IPS-18c (cell line): Measurements from ENCODE around the gene POLA1.

Source experiments
- H3K4me3 ChIP-seq: 2 replicates; pipeline ENCODE4 v1.7.0; 2013; ENCODE audit warnings: low read depth, mild to moderate bottlenecking, low read length, moderate library complexity; ENCODE audit not compliant: insufficient read depth
- H3K9me3 ChIP-seq: one replicate; pipeline ENCODE4 v1.6.1; 2013; ENCODE audit warnings: mild to moderate bottlenecking, low read length, moderate library complexity; ENCODE audit not compliant: control insufficient read depth, insufficient read depth

The POLA1 gene

DNA sequence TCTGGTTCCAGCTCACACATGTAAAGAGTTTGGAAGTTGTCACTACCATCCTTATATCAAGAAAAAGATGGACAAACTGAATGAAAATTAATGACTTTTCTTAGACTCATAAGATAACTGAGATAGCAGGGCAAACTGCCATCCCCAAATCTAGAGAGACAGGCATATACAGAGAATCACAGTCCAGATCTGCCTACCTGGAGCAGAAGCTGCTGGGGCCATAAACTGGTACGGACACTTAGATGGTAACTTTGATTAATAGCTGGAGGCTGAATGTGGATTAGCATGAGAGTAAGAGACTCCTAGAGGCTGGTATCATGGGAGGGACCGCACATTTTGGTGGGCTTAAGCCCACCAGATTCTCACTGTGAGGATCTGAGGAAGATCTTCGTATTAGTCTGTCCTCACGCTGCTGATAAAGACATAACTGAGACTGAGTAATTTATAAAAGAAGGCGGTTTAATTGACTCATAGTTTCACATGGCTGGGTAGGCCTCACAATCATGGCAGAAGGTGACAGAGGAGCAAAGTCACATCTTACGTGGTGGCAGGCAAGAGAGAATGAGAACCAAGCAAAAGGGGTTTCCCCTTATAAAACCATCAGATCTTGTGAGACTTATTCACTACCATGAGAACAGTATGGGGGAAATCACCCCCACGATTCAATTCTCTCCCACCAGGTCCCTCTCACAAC is 10.8 kb upstream of the POLA1 start:
- H3K4me3 ChIP-seq: no peak overlapping the region
- no peaks in the 10 kb centered on the region for H3K9me3 ChIP-seq

DNA sequence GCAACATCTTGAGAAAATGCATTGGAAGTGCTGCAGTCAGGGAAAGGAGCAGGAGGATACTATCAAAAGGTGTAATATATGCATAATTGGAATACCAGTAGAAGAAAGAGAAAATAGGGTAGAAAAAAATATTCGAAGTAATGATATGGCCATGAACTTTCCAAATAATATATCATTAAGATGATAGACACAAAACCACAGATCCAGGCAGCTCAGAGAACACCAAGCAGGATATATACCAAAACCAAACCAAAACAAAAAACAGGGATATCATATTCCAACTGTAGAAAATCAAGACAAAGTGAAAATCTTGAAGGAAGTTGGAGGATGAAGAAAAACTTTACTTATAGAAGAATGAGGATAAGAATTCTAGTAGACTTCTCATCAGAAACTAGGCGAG is 9.7 kb upstream of the POLA1 start:
- Histone ChIP-seq H3K9me3 (no peaks in the 10 kb centered on the region), H3K4me3 (no peak overlapping the region)

DNA sequence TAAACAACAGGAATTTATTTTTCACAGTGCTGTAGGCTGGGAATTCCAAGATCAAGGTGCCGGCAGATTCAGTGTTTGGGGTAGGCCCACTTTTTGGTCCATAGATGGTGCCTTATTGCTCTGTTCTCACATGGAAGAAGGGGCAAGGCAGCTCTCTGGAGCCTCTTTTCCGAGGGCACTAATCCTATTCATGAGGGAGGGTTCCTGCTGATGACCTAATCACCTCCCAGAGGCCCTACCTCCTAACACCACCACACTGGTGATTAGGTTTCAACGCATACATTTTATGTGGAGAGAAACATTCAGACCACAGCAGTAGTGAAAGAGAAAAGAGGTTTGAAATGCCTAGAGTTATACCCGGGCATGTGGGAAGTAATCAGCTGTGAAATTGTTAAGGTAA is 1.4 kb upstream of the POLA1 start:
- no peak overlapping the region for H3K4me3 ChIP-seq

DNA sequence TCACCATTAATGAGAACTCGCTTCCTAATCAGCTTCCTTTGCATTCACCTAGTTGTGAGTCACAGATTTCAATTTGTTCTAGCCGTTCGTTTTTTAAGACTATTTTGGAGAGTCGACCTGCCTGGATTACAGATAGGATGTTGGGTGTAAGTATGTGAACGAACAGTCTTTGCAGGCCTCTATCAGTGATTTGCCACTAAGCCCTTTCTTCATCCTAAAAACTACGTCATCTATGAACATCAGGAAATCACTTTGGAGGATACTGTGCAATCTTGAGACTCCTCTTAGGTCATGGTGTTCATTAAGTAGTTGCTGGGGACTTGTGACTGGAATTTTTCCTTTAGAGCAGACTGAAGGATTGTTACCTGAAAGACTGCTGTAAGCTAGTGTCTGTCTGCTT is 1.1 kb downstream of the POLA1 start:
- peak overlapping the region; percentile 86 for H3K4me3 ChIP-seq
- no peaks in the 10 kb centered on the region for H3K9me3 ChIP-seq

More for the DNA sequence above, 1.4 kb upstream of the POLA1 start:
- no peaks in the 10 kb centered on the region for H3K9me3 ChIP-seq

DNA sequence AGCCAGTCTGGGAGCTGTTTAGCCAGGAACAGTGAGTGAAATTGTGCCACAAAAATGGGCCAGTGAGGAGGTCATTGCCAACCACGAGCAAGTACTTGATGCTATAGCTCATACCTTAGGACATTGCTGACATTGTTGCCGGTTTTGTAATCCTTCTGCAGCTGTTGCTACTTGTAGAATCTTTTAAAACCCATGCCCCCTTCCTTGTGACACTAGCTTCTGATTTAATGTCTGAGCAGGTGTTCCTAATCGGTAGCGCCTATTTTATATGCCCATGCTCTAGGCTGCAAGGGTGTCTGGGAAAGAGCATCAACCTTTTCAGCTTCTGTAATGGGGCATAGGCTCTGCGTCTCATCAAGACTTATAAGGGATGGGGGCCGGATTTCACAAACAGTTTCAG is 2.6 kb downstream of the POLA1 start:
- H3K4me3 ChIP-seq: no peak overlapping the region

DNA sequence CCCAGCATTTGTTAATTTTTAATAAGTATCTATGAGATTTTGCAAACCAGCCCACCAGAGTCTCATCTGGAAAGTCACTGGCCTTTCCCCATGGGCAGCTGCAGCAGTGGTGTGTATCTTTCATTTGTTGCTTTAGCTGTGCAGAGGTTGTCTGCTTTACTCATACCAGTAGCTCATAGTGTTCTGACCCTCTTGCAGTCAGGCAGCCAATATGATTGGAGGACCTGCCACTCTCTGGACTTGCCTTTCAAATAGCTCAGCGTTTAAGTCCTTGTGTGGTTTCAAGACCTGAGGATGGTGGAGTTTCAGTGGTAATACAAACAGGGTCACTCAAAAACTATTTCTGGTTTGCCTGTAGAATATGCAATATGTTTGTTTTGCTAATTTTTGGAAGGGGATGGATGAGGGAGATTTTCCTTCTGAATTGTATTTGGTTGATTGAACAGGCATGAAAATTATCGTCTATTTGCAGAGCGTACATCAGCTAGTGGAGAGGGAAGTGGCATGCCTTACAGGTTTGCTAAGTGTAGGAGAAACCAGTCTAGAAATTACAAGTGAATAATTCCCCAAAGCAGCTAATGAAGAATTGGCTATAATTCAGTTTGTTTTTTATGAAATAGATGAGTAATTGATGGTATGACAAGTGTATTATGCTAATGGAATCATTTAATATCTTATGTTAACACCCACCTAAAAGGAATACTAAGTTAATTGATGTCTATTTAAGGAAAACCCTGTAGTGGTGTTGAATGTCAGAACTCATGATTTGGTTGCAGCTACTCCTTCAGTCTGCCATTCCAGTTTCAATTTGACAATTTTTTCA is 8.9 kb downstream of the POLA1 start:
- H3K9me3 ChIP-seq: no peaks in the 10 kb centered on the region
- H3K4me3 ChIP-seq: no peak overlapping the region

More for the DNA sequence above, 2.6 kb downstream of the POLA1 start:
- H3K9me3 ChIP-seq: no peaks in the 10 kb centered on the region

DNA sequence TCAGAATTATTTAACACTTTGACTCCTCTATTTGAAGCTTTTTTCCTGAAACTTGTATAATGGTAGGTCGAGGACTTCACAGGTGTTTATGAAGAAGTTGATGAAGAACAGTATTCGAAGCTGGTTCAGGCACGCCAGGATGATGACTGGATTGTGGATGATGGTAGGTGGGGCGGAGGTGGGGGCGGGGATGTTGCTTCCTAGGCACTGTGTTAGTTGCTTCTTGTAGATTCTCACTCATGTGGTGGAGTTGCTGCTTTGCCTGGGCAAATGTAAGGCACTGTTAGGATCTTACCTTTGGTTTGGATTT is 9.4 kb downstream of the POLA1 start:
- no peaks in the 10 kb centered on the region for H3K9me3 ChIP-seq
- H3K4me3 ChIP-seq: no peak overlapping the region

DNA sequence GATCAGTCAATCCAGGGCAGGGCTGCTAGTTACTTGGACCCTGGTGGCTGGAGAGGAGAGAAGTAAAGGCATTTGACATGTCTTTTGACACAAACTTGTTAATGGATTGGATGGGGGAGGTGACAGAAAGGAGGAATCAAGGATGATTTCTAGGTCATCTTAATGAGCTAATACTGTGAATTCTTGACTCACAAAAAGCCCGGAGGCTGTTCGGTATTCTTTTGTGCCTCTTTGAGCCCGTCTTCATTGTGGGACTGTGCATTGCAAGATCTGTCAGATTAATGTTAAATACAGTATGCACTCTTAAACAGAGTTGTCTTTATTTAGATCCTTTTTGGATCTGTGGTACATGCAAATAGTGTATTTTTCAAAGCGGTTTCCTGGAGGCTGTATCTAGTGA is 25.1 kb downstream of the POLA1 start:
- no peaks in the 10 kb centered on the region for H3K9me3 ChIP-seq
- no peak overlapping the region for H3K4me3 ChIP-seq

DNA sequence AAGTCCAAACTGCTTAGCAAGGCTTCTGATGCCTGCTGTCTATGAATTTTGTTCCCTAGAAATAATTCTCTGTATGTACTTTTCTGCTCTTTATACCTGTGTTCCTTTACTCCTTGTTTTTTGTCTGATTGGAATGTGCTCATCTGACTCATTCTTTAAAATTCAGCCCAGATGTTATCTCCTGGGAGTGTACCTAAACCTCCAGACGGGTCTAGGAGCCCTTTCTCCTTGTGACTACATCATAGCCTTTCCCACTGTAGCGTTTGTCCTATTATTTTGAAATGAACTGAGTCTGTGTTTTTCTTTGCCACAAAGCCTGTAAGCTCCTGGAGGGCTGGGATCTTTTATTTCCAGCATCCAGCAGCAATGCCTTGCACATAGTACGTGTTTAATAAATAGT is 26.3 kb downstream of the POLA1 start:
- H3K4me3 ChIP-seq: no peak overlapping the region

DNA sequence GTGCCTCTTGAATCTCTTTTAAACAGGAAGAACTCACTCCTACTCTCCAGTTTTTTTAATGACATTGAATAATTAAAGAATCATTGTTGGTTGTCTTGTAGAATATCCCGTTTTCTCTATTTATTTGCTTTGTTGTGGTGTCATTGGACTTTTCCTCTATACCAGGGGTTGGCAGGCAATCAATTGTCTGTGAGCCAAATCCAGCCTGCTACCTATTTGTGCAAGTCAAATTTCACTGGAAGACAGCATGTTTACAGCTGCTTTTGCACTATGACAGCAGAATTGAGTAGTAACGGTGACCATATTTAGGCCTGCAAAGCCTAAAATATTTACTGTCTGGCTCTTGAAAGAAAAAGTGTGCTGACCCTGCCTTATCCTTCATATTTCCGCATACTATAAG is 34.8 kb downstream of the POLA1 start:
- no peaks in the 10 kb centered on the region for H3K9me3 ChIP-seq

More for the DNA sequence above, 26.3 kb downstream of the POLA1 start:
- H3K9me3 ChIP-seq: no peaks in the 10 kb centered on the region

DNA sequence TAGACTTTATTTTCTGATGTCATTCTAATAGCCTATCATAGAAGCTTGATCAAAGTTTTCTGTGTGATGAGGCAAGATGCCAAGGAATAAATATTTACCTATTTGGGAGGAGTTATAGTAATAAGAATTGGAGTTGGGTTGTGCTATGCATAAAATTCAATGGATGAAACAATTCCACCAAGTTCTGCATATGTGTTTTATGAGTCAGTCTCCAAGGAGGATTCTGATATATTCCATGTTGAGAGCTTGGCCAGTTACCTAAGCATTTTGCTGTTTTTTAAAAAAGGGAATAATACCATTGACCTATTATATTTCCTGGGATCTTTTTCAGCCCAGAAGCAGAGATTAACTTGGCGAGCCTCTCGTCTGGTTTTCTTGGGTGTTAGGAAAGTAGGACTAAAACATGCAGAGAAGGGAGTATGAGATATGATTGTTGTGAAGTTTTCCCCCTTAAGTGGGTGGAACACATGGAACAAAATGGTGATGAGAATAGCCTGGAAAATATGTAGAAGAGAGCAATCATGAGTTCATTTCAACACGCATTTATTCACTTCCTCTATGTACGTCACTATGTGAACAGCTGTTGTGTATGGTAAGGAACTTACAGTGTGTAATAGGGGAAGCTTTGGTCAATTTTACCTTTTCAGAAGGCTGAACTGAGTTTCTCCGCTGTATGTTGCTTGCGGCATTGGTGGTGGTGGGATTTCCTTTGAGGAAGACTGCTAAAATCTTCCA is 39.2 kb downstream of the POLA1 start:
- H3K4me3 ChIP-seq: no peak overlapping the region
- H3K9me3 ChIP-seq: no peaks in the 10 kb centered on the region

More for the DNA sequence above, 34.8 kb downstream of the POLA1 start:
- no peak overlapping the region for H3K4me3 ChIP-seq

DNA sequence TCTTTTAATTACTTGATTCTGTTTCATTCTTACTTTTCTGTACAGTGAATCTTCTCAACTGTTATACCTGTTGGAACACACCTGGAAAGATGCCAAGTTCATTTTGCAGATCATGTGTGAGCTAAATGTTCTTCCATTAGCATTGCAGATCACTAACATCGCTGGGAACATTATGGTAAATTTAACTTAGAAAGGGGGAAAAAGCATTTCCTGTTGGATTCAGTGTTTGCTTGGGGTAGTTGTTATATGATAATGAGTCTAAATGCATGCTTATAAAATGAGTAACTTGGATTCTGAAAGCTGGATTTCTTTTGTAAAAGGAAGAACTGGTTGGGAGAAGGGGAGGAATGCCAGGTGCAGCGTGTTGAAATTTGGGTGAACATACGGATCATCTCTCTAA is 47.6 kb downstream of the POLA1 start:
- Histone ChIP-seq H3K9me3 (no peaks in the 10 kb centered on the region), H3K4me3 (no peak overlapping the region)

DNA sequence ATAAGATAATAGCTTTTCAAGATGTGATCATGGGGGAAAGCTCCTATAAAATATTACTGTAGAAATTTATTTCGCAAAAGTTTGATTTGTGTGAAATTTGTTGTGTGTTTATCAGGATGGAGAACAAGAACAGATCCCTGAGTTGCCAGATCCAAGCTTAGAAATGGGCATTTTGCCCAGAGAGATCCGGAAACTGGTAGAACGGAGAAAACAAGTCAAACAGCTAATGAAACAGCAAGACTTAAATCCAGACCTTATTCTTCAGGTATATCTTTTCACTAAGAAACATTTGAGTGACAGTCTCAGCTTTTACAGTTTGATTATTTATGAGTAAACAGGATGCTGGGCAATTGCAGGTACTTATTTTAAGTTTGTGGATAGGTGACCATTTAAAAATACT is 54.5 kb downstream of the POLA1 start:
- Histone ChIP-seq H3K9me3 (peaks cover 2% of the 10 kb centered on the region), H3K4me3 (no peak overlapping the region)

DNA sequence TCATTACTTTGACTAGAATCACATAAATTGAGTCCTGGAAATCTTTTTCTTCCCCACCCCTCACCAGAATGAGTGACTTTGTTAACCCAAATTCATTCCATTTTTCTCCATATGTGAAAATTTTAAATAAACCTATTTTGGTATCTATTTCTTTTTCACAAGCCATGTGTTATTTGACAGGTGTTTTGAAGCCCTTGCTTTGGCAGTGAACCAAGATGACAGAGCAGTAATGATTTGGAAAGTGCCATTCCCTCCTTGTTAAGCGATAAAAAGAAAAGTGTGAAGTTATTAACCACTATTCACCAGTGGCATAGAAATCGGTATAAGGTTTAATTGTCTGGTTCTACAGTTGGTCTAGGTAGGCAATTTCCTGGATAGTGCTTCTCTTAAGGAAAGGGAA is 66.1 kb downstream of the POLA1 start:
- Histone ChIP-seq H3K9me3 (no peaks in the 10 kb centered on the region), H3K4me3 (no peak overlapping the region)

DNA sequence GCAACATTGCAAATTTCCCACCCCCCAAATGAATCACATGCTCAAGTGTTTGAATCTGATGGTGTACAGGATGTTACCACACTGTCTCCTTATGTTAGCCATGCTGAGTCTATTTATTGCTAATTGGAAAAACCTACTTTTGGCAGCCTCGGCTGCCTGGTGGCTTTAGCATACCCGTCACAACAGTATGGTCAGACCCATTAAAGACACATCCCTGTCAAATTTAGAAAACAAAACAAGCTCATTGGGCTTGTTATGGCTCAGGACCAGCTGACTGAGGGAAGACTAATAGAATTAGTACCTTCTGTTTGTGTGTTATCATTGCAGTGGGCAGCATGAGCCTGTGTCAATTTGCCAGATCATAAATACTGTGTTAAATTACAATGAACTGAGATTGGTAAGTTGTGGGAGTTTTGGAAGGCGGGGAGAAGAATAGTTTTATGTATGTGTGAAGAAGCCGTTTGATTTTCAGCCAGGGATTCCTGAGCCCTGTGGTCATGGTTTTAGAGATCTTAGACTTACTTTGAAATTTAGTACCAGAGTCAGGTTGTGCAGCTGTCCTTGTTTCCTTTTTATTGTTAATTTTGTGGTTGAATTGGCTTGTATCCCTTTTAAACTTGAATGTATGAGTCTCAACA is 66.8 kb downstream of the POLA1 start:
- H3K9me3 ChIP-seq: no peaks in the 10 kb centered on the region
- no peak overlapping the region for H3K4me3 ChIP-seq

DNA sequence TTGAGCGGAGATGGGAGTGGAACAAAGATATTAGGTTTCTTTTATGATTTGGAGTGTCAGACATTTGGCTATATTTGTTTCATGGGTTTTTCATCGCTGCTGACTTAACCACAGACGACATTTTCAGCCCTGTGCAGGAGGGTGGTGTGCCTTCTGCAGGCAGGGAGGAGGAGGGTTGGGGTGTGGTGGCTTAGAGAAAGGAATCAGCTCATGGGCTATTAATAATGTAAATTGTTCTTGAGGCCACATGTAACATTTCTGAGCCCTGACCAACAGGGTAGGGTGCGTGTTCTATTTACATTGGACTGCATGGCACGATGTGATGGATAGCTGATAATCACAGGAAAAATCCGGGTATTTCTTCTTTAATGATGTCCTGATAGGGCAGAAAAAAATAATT is 67.6 kb downstream of the POLA1 start:
- Histone ChIP-seq H3K9me3 (no peaks in the 10 kb centered on the region), H3K4me3 (no peak overlapping the region)

DNA sequence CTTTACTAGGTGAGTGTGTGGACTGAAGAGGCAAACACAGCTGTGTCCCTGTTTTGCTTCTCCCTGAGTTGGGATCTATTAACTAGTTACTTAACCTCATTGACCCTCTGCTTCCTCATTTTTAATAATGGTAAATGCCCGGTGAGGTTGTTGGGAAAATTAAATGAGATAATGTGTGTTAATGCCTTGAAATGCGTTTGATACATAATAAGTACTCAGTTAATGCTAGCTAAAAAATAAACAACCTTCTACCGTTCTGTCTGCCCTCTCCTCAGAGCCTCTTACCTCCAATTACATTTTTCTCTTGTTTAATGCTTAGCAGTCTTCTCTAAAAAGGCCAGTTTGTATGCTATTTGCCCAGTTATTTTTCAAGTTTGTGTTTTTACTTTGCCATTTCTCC is 70.3 kb downstream of the POLA1 start:
- Histone ChIP-seq H3K4me3 (no peak overlapping the region), H3K9me3 (no peaks in the 10 kb centered on the region)

DNA sequence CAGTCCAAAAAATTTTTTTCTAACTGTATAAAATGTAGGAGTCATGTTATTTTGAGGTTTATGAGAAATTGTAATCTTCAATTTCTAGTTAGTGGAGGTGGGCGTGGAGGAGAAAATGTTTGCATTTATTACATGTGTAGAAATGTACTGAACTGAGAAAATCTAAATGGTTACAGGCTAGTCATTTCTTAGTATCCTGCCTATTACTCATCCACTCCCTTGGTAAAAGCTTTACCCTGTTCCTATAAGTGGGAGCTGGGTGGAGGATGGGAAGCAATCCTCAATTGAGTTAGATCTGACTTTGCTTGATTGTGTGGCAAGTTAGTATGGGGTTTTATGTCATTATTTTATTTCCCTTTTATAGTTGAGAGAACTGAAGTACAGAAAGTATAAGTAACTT is 73.8 kb downstream of the POLA1 start:
- no peaks in the 10 kb centered on the region for H3K9me3 ChIP-seq

More for the DNA sequence above, 73.8 kb downstream of the POLA1 start:
- H3K4me3 ChIP-seq: no peak overlapping the region
